HL-60 (cell line): ENCODE results near the gene NAA10.

Experiments
- POLR2AphosphoS5 ChIP-seq: IDR thresholded peaks from 2 replicates; pipeline ENCODE4 v1.6.1; 2012; ENCODE audit warnings: low read depth
- REST ChIP-seq: IDR thresholded peaks from 2 replicates; pipeline ENCODE4 v1.6.1; 2012; ENCODE audit warnings: low read depth; ENCODE audit not compliant: insufficient replicate concordance
- SPI1 ChIP-seq: IDR thresholded peaks from 2 replicates; pipeline ENCODE4 v1.6.1; 2012; ENCODE audit warnings: low read depth, mild to moderate bottlenecking, borderline replicate concordance
- TF ChIP-seq, protein P1 (sequence below): IDR thresholded peaks from one replicate; pipeline ENCODE4 v1.5.1; 2011; ENCODE audit warnings: low read length, control low read depth, inconsistent platforms; ENCODE audit not compliant: insufficient read depth

GRCh38 chrX:153903991-153904957 is 30.6 kb downstream of the NAA10 start, which contains the start of gene AVPR2:
- TF ChIP-seq POLR2AphosphoS5 (peak; percentile 30), SPI1 (no peak), REST (no peak)
- TF ChIP-seq, protein P1, sequence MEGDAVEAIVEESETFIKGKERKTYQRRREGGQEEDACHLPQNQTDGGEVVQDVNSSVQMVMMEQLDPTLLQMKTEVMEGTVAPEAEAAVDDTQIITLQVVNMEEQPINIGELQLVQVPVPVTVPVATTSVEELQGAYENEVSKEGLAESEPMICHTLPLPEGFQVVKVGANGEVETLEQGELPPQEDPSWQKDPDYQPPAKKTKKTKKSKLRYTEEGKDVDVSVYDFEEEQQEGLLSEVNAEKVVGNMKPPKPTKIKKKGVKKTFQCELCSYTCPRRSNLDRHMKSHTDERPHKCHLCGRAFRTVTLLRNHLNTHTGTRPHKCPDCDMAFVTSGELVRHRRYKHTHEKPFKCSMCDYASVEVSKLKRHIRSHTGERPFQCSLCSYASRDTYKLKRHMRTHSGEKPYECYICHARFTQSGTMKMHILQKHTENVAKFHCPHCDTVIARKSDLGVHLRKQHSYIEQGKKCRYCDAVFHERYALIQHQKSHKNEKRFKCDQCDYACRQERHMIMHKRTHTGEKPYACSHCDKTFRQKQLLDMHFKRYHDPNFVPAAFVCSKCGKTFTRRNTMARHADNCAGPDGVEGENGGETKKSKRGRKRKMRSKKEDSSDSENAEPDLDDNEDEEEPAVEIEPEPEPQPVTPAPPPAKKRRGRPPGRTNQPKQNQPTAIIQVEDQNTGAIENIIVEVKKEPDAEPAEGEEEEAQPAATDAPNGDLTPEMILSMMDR = no peak
